SU-DHL-6 (cell line): ENCODE data around the gene YPEL4.

Source experiments
- H2AFZ ChIP-seq: fragments of 200-600 bp; sonication (generic); 2 replicates; pipeline ENCODE4 v1.6.1; 2014; ENCODE audit warnings: low read depth, mild to moderate bottlenecking, moderate library complexity, mixed read lengths, antibody characterized with exemption, low read length; ENCODE audit not compliant: severe bottlenecking
- H3F3A ChIP-seq: fragments of 200-600 bp; shearing (Covaris generic); 2 replicates; pipeline ENCODE4 v1.6.0; 2016; ENCODE audit warnings: antibody characterized with exemption, mild to moderate bottlenecking; ENCODE audit not compliant: insufficient read depth
- H3K27ac ChIP-seq: fragments of 200-600 bp; sonication (generic); 2 replicates; pipeline ENCODE4 v1.5.1; 2016; ENCODE audit warnings: low read depth, mild to moderate bottlenecking, low read length, moderate library complexity, mixed read lengths
- H3K27me3 ChIP-seq: fragments of 200-600 bp; sonication (generic), shearing (Covaris generic); 2 replicates; pipeline ENCODE4 v1.6.0; 2014; ENCODE audit warnings: mild to moderate bottlenecking, low read length
- H3K36me3 ChIP-seq: fragments of 200-600 bp; sonication (generic); 2 replicates; pipeline ENCODE4 v1.6.1; 2014; ENCODE audit warnings: mild to moderate bottlenecking, low read length, mixed read lengths
- H3K4me2 ChIP-seq: fragments of 300-600, 200-600 bp; shearing (Covaris generic), sonication (generic); 2 replicates; pipeline ENCODE4 v1.6.0; 2014; ENCODE audit warnings: low read length, low read depth, mild to moderate bottlenecking; ENCODE audit not compliant: poor library complexity, severe bottlenecking
- H3K4me3 ChIP-seq: fragments of 200-600 bp; sonication (generic); 2 replicates; pipeline ENCODE4 v1.5.1; 2014; ENCODE audit warnings: antibody characterized with exemption, low read length, mild to moderate bottlenecking, mixed read lengths; ENCODE audit not compliant: insufficient read depth, poor library complexity, severe bottlenecking
- H3K79me2 ChIP-seq: fragments of 200-600 bp; sonication (generic); 2 replicates; pipeline ENCODE4 v1.6.1; 2014; ENCODE audit warnings: mild to moderate bottlenecking, low read length, moderate library complexity; ENCODE audit not compliant: insufficient read depth
- H3K9ac ChIP-seq: fragments of 200-600 bp; sonication (generic); 2 replicates; pipeline ENCODE4 v1.7.0; 2014; ENCODE audit warnings: mild to moderate bottlenecking, low read length
- H3K9me2 ChIP-seq: fragments of 200-600 bp; sonication (generic); replicated peaks from 2 replicates; pipeline ENCODE4 v1.6.1; 2014; ENCODE audit warnings: low read length; ENCODE audit not compliant: insufficient read depth
- H3K9me3 ChIP-seq: fragments of 200-600 bp; sonication (generic); 2 replicates; pipeline ENCODE4 v1.6.1; 2014; ENCODE audit warnings: low read length, mixed read lengths; ENCODE audit not compliant: insufficient read depth
- H4K20me1 ChIP-seq: fragments of 200-600 bp; sonication (generic); 2 replicates; pipeline ENCODE4 v1.6.1; 2014; ENCODE audit warnings: low read depth, mild to moderate bottlenecking, antibody characterized with exemption, low read length, moderate library complexity, mixed read lengths
- CTCF ChIP-seq: fragments of 200-600 bp; sonication (generic); IDR thresholded peaks from one replicate; pipeline ENCODE4 v1.5.1; 2017; ENCODE audit warnings: antibody characterized with exemption, mild to moderate bottlenecking, low read length, moderate library complexity; ENCODE audit not compliant: insufficient read depth, poor library complexity, severe bottlenecking
- EZH2phosphoT487 ChIP-seq: fragments of 200-600 bp; sonication (generic), shearing (Covaris generic); conservative IDR thresholded peaks from 2 replicates; pipeline ENCODE4 v1.6.1; 2018; ENCODE audit warnings: mild to moderate bottlenecking, antibody characterized with exemption, low read length, moderate library complexity, mixed read lengths

The YPEL4 gene

GRCh38 chr11:57651408-57651807 lies 1.7 kb upstream of the YPEL4 start:
- Histone ChIP-seq H3K4me2 (no peak overlapping the region), H3K36me3 (no peaks in the 10 kb centered on the region), H3K9ac (no peak overlapping the region), H3K9me2 (no peaks in the 10 kb centered on the region), H2AFZ (no peak overlapping the region), H3K27ac (no peak overlapping the region), H3K9me3 (no peaks in the 10 kb centered on the region), H3K79me2 (no peaks in the 10 kb centered on the region), H4K20me1 (no peaks in the 10 kb centered on the region), H3F3A (no peaks in the 10 kb centered on the region), H3K27me3 (no peaks in the 10 kb centered on the region), H3K4me3 (no peak overlapping the region)
- no peak for TF ChIP-seq CTCF
- no peak for TF ChIP-seq EZH2phosphoT487

- no peaks in the 10 kb centered on the region for H3K36me3 ChIP-seq
- H3K4me3 ChIP-seq: no peak overlapping the region
- H3K79me2 ChIP-seq: no peaks in the 10 kb centered on the region
- no peaks in the 10 kb centered on the region for H3K27me3 ChIP-seq
- no peak overlapping the region for H3K4me2 ChIP-seq
- no peak overlapping the region for H3K9ac ChIP-seq
- no peak for TF ChIP-seq CTCF
- TF ChIP-seq EZH2phosphoT487: no peak
- H3K9me3 ChIP-seq: no peaks in the 10 kb centered on the region
- H3K27ac ChIP-seq: no peak overlapping the region
- H4K20me1 ChIP-seq: no peaks in the 10 kb centered on the region
- H3K9me2 ChIP-seq: no peaks in the 10 kb centered on the region
- H3F3A ChIP-seq: no peaks in the 10 kb centered on the region
- H2AFZ ChIP-seq: no peak overlapping the region
Observed at GRCh38 chr11:57650739-57651090, 1.0 kb upstream of the YPEL4 start.

GRCh38 chr11:57648801-57649735 lies 644 bp downstream of the YPEL4 start:
- H3K9me2 ChIP-seq: no peaks in the 10 kb centered on the region
- no peaks in the 10 kb centered on the region for H3K27me3 ChIP-seq
- no peaks in the 10 kb centered on the region for H3K79me2 ChIP-seq
- no peaks in the 10 kb centered on the region for H3F3A ChIP-seq
- TF ChIP-seq EZH2phosphoT487 (no peak), CTCF (no peak)
- H3K27ac ChIP-seq: no peak overlapping the region
- H2AFZ ChIP-seq: no peak overlapping the region
- no peak overlapping the region for H3K4me2 ChIP-seq
- H3K9ac ChIP-seq: no peak overlapping the region
- no peaks in the 10 kb centered on the region for H4K20me1 ChIP-seq
- H3K4me3 ChIP-seq: no peak overlapping the region
- H3K9me3 ChIP-seq: no peaks in the 10 kb centered on the region
- H3K36me3 ChIP-seq: no peaks in the 10 kb centered on the region
